K562 (cell line): ENCODE measurements around the gene SNX1. TPM values are rescaled to one million over a fixed set of nuclear protein-coding genes. Genes with fewer than 3 reads are reported as not detected.

Experiments
- ATAC-seq: fragments of 200-7000 bp; cut with Tn5 transposase; 3 replicates; pipeline ENCODE4 v1.9.1; 2020; ENCODE audit warnings: moderate library complexity
- BruUV-seq: library from RNA; stranded (reverse); fragments of 400-500 nt; replicated peaks from 2 replicates; lab custom pipeline; 2021; lab: Mats Ljungman, UMichigan
- CTCF ChIA-PET: fragments of 300-600 bp; formaldehyde crosslinking; extraction: SDS; loops from one replicate; lab custom pipeline; 2021; ENCODE audit warnings: low intra/inter-chr PET ratio; lab: Yijun Ruan, JAX
- POLR2A ChIA-PET: fragments of 300-600, 350-650 bp; sonication (Branson Sonifier 250); formaldehyde crosslinking; extraction: SDS; loops from one replicate; lab custom pipeline; 2021; ENCODE audit warnings: antibody characterized with exemption, inconsistent platforms; lab: Yijun Ruan, JAX
- DNase-seq, 4 experiments: peaks; one replicate each; pipeline versions ENCODE4 v3.0.0 to v3.0.0-alpha.2; 2011 to 2018; ENCODE audit warnings: low spot score in 3 of 4, mixed read lengths in 3 of 4; ENCODE audit errors: extremely low read depth in 1 of 4
- FAIRE-seq: peaks from 2 replicates; lab custom pipeline; 2011; peaks lifted over from hg19 to GRCh38; lab: Jason Lieb, UNC
- H2AFZ ChIP-seq: 2 replicates; pipeline ENCODE4 v1.6.0; 2011; ENCODE audit warnings: low read depth, low read length, control low read depth, inconsistent platforms
- H3K27ac ChIP-seq: fragments of 200-600 bp; 3 replicates; pipeline ENCODE4 v1.8.0; 2011; ENCODE audit warnings: low read depth, mild to moderate bottlenecking, control low read depth, inconsistent platforms, low read length, moderate library complexity, mixed read lengths; ENCODE audit errors: extremely low read depth
- H3K27me3 ChIP-seq, 2 experiments: fragments of 300-600 bp in 1 of 2; 2 replicates in 1 of 2; 3 replicates in 1 of 2; pipeline versions ENCODE4 v1.6.0 to v1.8.0; 2011; ENCODE audit warnings: inconsistent platforms in 2 of 2, low read length in 2 of 2, mild to moderate bottlenecking in 1 of 2, mixed read lengths in 1 of 2, moderate library complexity in 1 of 2; ENCODE audit not compliant: control insufficient read depth in 2 of 2, insufficient read depth in 2 of 2
- H3K36me3 ChIP-seq: fragments of 300-600 bp; 3 replicates; pipeline ENCODE4 v1.8.0; 2011; ENCODE audit warnings: mild to moderate bottlenecking, low read length, inconsistent platforms; ENCODE audit not compliant: control insufficient read depth, insufficient read depth
- H3K4me1 ChIP-seq, 2 experiments: fragments of 200-600 bp in 1 of 2; replicated peaks in 1 of 2; 2 replicates in 1 of 2; 3 replicates in 1 of 2; pipeline versions ENCODE4 v1.5.1 to v1.8.0; 2011; ENCODE audit warnings: inconsistent platforms in 2 of 2, low read length in 2 of 2, mild to moderate bottlenecking in 1 of 2, mixed read lengths in 1 of 2, moderate library complexity in 1 of 2; ENCODE audit not compliant: control insufficient read depth in 2 of 2, insufficient read depth in 2 of 2
- H3K4me2 ChIP-seq: 2 replicates; pipeline ENCODE4 v1.6.1; 2011; ENCODE audit warnings: low read length, control low read depth, inconsistent platforms, mixed read lengths; ENCODE audit not compliant: insufficient read depth
- H3K4me3 ChIP-seq: fragments of 200-600 bp; sonication (generic), shearing (Covaris generic); 2 replicates; pipeline ENCODE4 v1.5.1; 2016; ENCODE audit warnings: control low read depth, inconsistent platforms
- H3K79me2 ChIP-seq: fragments of 200-600 bp; 3 replicates; pipeline ENCODE4 v1.8.0; 2011; ENCODE audit warnings: low read length, inconsistent platforms; ENCODE audit not compliant: control insufficient read depth, insufficient read depth
- H3K9ac ChIP-seq, 2 experiments: 2 replicates each; pipeline versions ENCODE4 v1.6.0 to v1.6.1; 2011; ENCODE audit warnings: low read depth in 2 of 2, low read length in 2 of 2, control low read depth in 1 of 2, inconsistent platforms in 1 of 2, mild to moderate bottlenecking in 1 of 2, mixed read lengths in 1 of 2; ENCODE audit not compliant: insufficient read depth in 1 of 2
- H3K9me1 ChIP-seq: one replicate; pipeline ENCODE4 v1.6.0; 2011; ENCODE audit warnings: inconsistent platforms, mild to moderate bottlenecking, low read length, moderate library complexity; ENCODE audit not compliant: control insufficient read depth, insufficient read depth
- H3K9me3 ChIP-seq: replicated peaks from 2 replicates; pipeline ENCODE4 v1.5.1; 2011; ENCODE audit warnings: low read depth, low read length, inconsistent platforms; ENCODE audit not compliant: control insufficient read depth, insufficient read depth
- H4K20me1 ChIP-seq: replicated peaks from 2 replicates; pipeline ENCODE4 v1.6.1; 2011; ENCODE audit warnings: low read length, inconsistent platforms, mixed read lengths; ENCODE audit not compliant: control insufficient read depth, insufficient read depth
- CBFA2T3 ChIP-seq: fragments of 450-650 bp; IDR thresholded peaks from 2 replicates; pipeline ENCODE4 v1.6.1; 2017
- CTCF ChIP-seq, 3 experiments: IDR thresholded peaks in 2 of 3; conservative IDR thresholded peaks in 1 of 3; 2 replicates each; pipeline ENCODE4 v1.5.1; 2011 to 2012; ENCODE audit warnings: low read length in 3 of 3, mild to moderate bottlenecking in 3 of 3, control low read depth in 2 of 3, improper control_type of control experiment in 1 of 3, inconsistent platforms in 1 of 3, low read depth in 1 of 3, mixed read lengths in 1 of 3, moderate library complexity in 1 of 3; ENCODE audit not compliant: insufficient read depth in 2 of 3
- ETS2 ChIP-seq: IDR thresholded peaks from 2 replicates; pipeline ENCODE4 v1.6.1; 2016; ENCODE audit warnings: borderline replicate concordance, missing genetic modification characterization, mild to moderate bottlenecking, moderate library complexity, missing compliant biosample characterization; ENCODE audit not compliant: poor library complexity, severe bottlenecking
- ILK ChIP-seq: fragments of 450-650 bp; IDR thresholded peaks from 2 replicates; pipeline ENCODE4 v1.6.1; 2016; ENCODE audit warnings: missing genetic modification characterization, low read depth, mild to moderate bottlenecking, missing compliant biosample characterization, moderate library complexity, borderline replicate concordance
- KDM1A ChIP-seq, 2 experiments: fragments of 450-650 bp; IDR thresholded peaks; 2 replicates each; pipeline ENCODE4 v1.6.1; 2016; ENCODE audit warnings: mild to moderate bottlenecking in 2 of 2
- MLLT1 ChIP-seq, 2 experiments: fragments of 450-650 bp; IDR thresholded peaks; 2 replicates each; pipeline ENCODE4 v1.6.1; 2016
- MNT ChIP-seq, 2 experiments: fragments of 450-650 bp; conservative IDR thresholded peaks; 2 replicates each; pipeline ENCODE4 v1.6.1; 2017; ENCODE audit warnings: mild to moderate bottlenecking in 2 of 2, moderate library complexity in 2 of 2
- RAD21 ChIP-seq, 2 experiments: fragments of 250-450 bp in 1 of 2; fragments of 450-650 bp in 1 of 2; sonication (Bioruptor Pico) in 1 of 2; formaldehyde crosslinking in 1 of 2; IDR thresholded peaks in 1 of 2; conservative IDR thresholded peaks in 1 of 2; 2 replicates each; pipeline versions ENCODE4 v1.4.0 to v1.8.0; 2020 to 2022; ENCODE audit warnings: mild to moderate bottlenecking in 2 of 2, moderate library complexity in 1 of 2
- ZFPM2 ChIP-seq: fragments of 250-450 bp; sonication (Bioruptor Pico); IDR thresholded peaks from 2 replicates; pipeline ENCODE4 v1.5.1; 2022; ENCODE audit warnings: mild to moderate bottlenecking
- ZNF175 ChIP-seq: fragments of 200-800 bp; sonication (Bioruptor generic); IDR thresholded peaks from 2 replicates; pipeline ENCODE4 v1.6.1; 2016; ENCODE audit warnings: low read depth, mild to moderate bottlenecking, missing genetic modification characterization, missing compliant biosample characterization
- ZNF589 ChIP-seq: fragments of 200-800 bp; sonication (Bioruptor generic); IDR thresholded peaks from 2 replicates; pipeline ENCODE4 v1.6.1; 2016; ENCODE audit warnings: low read depth, missing genetic modification characterization, missing compliant biosample characterization
- ZNF655 ChIP-seq: fragments of 250-450 bp; sonication (Bioruptor Pico); IDR thresholded peaks from 2 replicates; pipeline ENCODE4 v1.5.0; 2021
- in situ Hi-C: fragments of 300-500 bp; cut with MboI; formaldehyde crosslinking; loops from 4 replicates; pipeline ENCODE4 v1.15.0; 2018; ENCODE audit warnings: inconsistent platforms, mixed read lengths
- intact Hi-C: fragments of 100-400 bp; cut with micrococcal nuclease; formaldehyde crosslinking; loops from 2 replicates; pipeline ENCODE4 v1.14.2; 2022
- polyA plus RNA-seq, 8 experiments: library from polyadenylated mRNA; depleted of rRNA in 4 of 8; stranded (reverse) in 5 of 8; unstranded in 3 of 8; fragments of >200 nt; fragmentation: Nextera tagmentation in 2 of 8; fragmentation: Illumina TruSeq in 1 of 8; extraction: Ambion mirVana in 2 of 8; extraction: Trizol in 1 of 8; gene quantifications; 2 replicates each; pipeline versions ENCODE4 v1.2.1 to v1.2.3, GENCODE V29; 2011 to 2014; ENCODE audit warnings: inconsistent platforms in 1 of 8, missing spikeins in 1 of 8
- total RNA-seq, 7 experiments: library from RNA; depleted of rRNA in 6 of 7; stranded (reverse); fragments of >200 nt in 6 of 7; fragmentation: Illumina TruSeq in 2 of 7; extraction: Trizol in 2 of 7; gene quantifications; 2 replicates each; pipeline versions ENCODE4 v1.2.1 to v1.2.3, GENCODE V29; 2011 to 2021; ENCODE audit warnings: low replicate concordance in 1 of 7

Gene SNX1
- total and polyA plus RNA-seq, 9 of the 15 experiments (the other 6 are each of a cell fraction or from before 2014, with no cell fraction given): 11.0 to 105 (median 59.9) TPM

GRCh38 chr15:64092075-64092820, 3.5 kb upstream of the SNX1 start:
- no TSS peak for BruUV-seq
- H3K4me2 ChIP-seq: peak overlapping the region; percentile 95
- no peaks in the 10 kb centered on the region for H3K27me3 ChIP-seq
- 0 out of 2 replicates have a peak, but pooled peaks cover 2% of the 10 kb centered on the region for H3K9me3 ChIP-seq
- peak; percentile 48 for FAIRE-seq
- ChIA-PET CTCF (interaction anchor here (0.8 to 3.1 kb wide), 3 partner anchors 265 to 340 kb away, joined by 3 to 18 read pairs (median 3); no protein-coding TSS in a partner anchor), POLR2A (interaction anchor here (0.5 to 2.3 kb wide), 5 partner anchors 13 to 160 kb away, joined by 4 to 11 read pairs (median 6); no protein-coding TSS in a partner anchor)
- peak overlapping the region; percentile 99 for H3K27ac ChIP-seq
- H3K36me3 ChIP-seq: peaks cover 36% of the 10 kb centered on the region; the same call in 2 of the 3 replicates
- peak in 3 of 4 experiments; percentile 28 to 51 (median 30) for DNase-seq
- peaks cover 88% of the 10 kb centered on the region for H3K79me2 ChIP-seq
- peak overlapping the region; percentile 41 to 94; a peak in 3 of 4 replicates for H3K9ac ChIP-seq
- peak overlapping the region; percentile 81 for H3K4me3 ChIP-seq
- intact Hi-C loops (no loop called here), in situ Hi-C loops (no loop called here)
- H2AFZ ChIP-seq: no peak overlapping the region; the same call in 1 of the 2 replicates
- peaks cover 8 to 22% of the 10 kb centered on the region in 2 experiments for H3K4me1 ChIP-seq
- H4K20me1 ChIP-seq: peaks cover 11% of the 10 kb centered on the region
- H3K9me1 ChIP-seq: no peaks in the 10 kb centered on the region
- no peak for ATAC-seq
- TF ChIP-seq CBFA2T3 (peak; percentile 51), ETS2 (tag) (no peak), ZNF655 (CRISPR knock-in tag) (no peak), ZNF175 (CRISPR knock-in tag) (0 out of 2 replicates have a peak, but pooled peaks have one; percentile 11), ZFPM2 (CRISPR knock-in tag) (no peak), ILK (no peak), MNT (conservative IDR thresholded peaks at IDR 0.05) (0 out of 4 replicates have a peak, but pooled peaks have one; percentile 32 to 35), KDM1A (IDR thresholded peaks at IDR 0.05) (peak in 1 of 2 experiments; percentile 43; a peak in 1 of 4 replicates), CTCF (IDR thresholded peaks at IDR 0.05 in 2 of 3, conservative IDR thresholded peaks at IDR 0.05 in 1 of 3; ENCODE audit: insufficient read depth in 2 of 3, low read depth in 1 of 3, low read length in 3 of 3) (peak in 2 of 3 experiments; percentile 20 to 47; a peak in 2 of 6 replicates), RAD21 (CRISPR knock-in tag; conservative IDR thresholded peaks at IDR 0.05 in 1 of 2, IDR thresholded peaks at IDR 0.05 in 1 of 2) (peak; percentile 42 to 43; a peak in 3 of 4 replicates), ZNF589 (CRISPR knock-in tag) (0 out of 2 replicates have a peak, but pooled peaks have one; percentile 39), MLLT1 (IDR thresholded peaks at IDR 0.05) (peak in 1 of 2 experiments; percentile 82; a peak in 2 of 4 replicates)
